Dermis microvascular lymphatic vessel endothelial cell (primary cell): ENCODE data around the gene CYP2E1. TPM values are rescaled to one million over a fixed set of nuclear protein-coding genes. Genes with fewer than 3 reads are reported as not detected.
"Not testable (repeated sequence)": the region's sequence is repeated elsewhere in the genome, so short reads cannot be mapped to it uniquely, and the experiment has no call there.

Experiments used
- DNase-seq, 2 donors: peaks; one replicate each; pipeline versions ENCODE4 v3.0.0 to v3.0.0-alpha.2; 2010; ENCODE audit warnings: low read depth in 2 of 2
- total RNA-seq: library from RNA; depleted of rRNA; stranded (reverse); fragments of >200 nt; gene quantifications from 2 replicates; pipeline ENCODE4 v1.2.1, GENCODE V29; 2014

Gene CYP2E1
- total RNA-seq, 1 donor from 2014 or later, result not detected

GRCh38 chr10:133528296-133528844, 1.2 kb downstream of the CYP2E1 start:
- no peak for DNase-seq

DNA sequence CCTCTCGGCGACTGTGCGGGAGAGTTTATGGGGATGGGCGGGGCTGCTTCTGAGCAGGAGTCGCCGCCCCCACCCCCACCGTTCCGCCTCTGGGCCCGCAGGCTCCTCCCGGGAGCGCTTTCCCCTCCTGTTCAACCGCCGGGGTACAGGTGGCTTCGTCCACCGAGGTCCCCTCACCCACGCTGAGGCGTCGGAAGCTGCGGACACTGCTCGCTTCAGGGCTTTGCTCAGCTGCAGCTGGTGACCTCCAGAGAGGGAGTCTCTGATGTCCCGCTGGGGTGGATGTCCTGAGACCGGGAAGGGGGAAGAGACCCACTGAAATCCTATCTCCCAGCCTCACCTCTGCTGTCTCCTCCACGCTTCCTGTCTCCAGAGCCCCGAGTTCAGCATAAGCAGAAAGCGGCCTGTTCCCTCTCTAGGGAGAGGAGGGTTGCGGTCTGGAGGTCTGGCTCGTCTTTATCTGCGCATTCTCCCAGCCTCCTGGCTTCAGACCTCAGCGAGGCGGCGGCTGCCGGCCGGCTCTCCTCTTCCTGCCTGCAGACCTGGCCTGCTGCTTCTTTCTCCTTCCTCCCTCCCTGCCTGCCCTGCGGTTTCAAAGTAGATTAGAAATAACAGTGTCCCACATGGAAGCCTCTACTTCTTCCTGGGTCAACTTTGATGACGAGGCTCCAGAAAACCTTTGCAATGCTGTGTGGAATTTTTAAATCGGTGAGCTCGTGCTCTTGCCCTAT, 1.8 kb downstream of the CYP2E1 start:
- no peak for DNase-seq

- DNase-seq, result no peak
These were observed 2.4 kb downstream of the CYP2E1 start for GRCh38 chr10:133529576-133529946.

- no peak for DNase-seq
These were observed 3.3 kb downstream of the CYP2E1 start for GRCh38 chr10:133530506-133530905.

DNA sequence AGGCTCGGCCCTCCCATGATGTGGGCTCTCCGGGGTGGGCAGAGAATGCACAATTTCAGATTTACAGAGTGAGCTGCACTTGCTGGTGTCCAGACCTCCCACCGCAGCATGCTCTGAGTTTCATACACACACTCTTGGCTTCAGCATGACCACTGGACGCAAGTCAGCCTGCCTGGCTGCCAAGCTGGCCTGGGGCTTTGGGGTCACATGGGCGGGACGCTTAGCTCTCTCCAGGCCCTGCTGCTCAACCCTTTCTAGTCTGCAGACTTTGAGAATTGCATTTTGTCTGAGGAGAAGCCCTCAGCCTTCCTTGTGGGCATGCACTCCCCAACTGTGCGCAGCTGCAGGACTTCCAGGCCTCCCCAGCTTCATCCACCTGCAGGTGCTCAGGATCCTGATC, 5.7 kb downstream of the CYP2E1 start:
- DNase-seq, result no peak

DNA sequence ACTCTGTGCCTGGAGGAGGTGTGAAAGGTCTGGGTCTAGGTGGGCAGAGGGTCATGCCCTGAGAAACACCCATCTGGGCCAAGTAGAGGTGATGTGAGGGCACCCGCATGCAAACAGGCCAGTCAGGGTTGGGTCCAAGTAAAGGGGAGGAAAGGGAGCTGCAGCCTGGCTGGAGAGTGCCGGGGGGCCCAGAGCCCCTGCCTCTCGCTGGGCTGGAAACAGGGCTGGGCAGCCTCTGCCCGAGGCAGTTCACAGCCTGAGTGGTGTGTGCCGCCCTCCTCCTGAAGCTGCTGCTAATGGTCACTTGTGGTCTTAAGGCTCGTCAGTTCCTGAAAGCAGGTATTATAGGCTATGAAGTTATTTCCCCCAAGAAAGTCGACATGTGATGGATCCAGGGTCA, 7.3 kb downstream of the CYP2E1 start:
- no peak for DNase-seq

DNA sequence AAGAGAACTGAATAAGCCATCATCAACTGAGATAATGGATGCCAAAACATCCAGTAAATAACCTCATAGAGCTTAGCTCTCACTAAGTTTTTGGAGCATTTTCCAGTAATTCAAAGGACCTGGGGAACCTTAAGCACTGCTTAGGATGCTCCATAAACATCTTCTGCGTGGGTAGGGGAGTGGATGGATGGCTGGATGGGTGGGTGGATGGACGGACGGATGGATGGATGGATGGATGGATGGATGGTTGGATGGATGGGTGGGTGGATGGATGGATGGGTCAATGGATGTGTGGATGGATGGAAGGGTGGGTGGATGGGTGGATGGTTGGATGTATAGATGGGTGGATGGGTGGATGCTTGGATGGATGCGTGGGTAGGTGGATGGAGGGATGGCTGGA, 9.0 kb downstream of the CYP2E1 start:
- no peak for DNase-seq

GRCh38 chr10:133537546-133538545, 10.7 kb downstream of the CYP2E1 start:
- peak; percentile 18 to 62 for DNase-seq

DNA sequence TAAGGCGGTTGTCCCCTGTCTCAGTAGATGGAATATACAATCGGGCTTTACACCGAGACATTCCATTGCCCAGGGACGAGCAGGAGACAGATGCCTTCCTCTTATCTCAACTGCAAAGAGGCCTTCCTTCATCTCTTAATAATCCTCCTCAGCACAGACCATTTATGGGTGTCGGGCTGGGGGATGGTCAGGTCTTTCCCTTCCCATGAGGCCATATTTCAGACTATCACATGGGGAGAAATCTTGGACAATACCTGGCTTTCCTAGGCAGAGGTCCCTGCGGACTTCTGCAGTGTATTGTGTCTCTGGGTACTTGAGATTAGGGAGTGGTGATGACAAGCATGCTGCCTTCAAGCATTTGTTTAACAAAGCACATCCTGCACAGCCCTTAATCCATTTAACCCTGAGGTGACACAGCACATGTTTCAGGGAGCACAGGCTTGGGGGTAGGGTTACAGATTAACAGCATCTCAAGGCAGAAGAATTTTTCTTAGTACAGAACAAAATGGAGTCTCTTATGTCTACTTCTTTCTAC, 14.3 kb downstream of the CYP2E1 start:
- DNase-seq, result not testable (repeated sequence)

- DNase-seq, result no peak
These were observed 17.3 kb downstream of the CYP2E1 start for GRCh38 chr10:133544506-133544905.

GRCh38 chr10:133554600-133554999, 27.4 kb downstream of the CYP2E1 start:
- no peak for DNase-seq

- no peak for DNase-seq
These were observed 28.4 kb downstream of the CYP2E1 start for GRCh38 chr10:133555521-133555920.

DNA sequence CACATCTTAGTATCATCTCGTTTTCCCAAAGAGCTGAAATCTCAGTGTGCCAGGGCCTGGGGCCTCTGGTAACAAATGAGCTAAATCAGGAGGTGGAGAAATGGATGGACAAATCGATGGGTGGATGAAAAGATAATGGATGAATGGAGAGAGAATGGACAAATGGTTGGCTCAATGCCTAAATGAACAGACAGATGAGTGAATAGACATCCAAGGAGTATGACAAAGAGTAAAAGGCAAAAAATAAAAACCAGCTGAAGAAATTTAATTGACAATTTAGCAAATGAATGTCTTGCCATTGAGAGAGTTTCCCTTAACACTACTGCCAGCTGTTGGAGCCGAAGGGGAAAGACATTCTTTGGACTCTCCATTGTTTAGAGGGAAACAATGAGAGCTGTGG, 30.2 kb downstream of the CYP2E1 start:
- peak in 1 of 2 donors; percentile 20 for DNase-seq

DNA sequence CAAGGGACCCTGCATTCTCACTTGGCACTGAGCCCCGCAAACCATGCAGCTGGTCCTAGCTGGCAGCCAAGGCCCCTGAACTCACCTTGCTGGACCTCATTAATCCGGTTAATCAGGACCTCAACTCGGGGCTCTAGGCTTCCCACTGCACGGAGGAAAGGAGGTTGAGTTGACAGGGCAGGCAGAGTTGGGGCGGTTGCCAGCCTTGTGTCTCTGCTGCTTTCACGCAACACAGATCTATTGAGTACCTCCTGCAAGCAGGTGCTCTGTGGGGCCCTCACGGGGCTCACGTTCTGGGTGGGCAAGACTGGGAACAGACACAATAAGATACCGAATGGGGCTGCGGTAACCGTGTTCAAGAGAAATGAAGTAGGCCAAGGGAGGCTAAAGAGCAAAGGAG, 32.1 kb downstream of the CYP2E1 start:
- no peak for DNase-seq

DNA sequence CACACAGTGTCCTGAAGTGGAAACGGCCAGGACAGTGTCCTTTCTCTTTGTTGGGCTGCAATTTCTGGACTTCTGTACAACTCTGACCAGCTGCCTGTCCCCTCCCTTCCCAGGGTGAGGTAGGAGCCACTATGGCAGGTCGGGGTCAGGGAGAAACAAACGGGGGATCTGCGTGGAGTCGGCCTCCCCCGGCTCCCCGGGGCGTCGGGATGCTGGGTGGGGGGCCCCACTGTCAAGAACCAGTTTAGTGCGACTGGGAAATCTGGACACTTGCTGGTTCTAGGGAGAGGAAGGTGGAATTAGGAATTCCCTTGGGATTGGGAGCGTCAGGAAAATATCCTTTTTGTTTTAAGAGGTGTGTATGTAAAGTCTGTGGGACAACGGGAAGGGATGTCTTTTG, 37.7 kb downstream of the CYP2E1 start:
- no peak for DNase-seq

- no peak for DNase-seq
These were observed 38.5 kb downstream of the CYP2E1 start, which contains the start of gene SYCE1 for GRCh38 chr10:133565441-133566294. TSS of gene SYCE1 (minus strand) at chr10:133565583. CDS start at chr10:133565529, 54 bp downstream.

- DNase-seq, result no peak
These were observed 40.0 kb downstream of the CYP2E1 start for GRCh38 chr10:133567119-133567518.

- DNase-seq, result no peak
These were observed 40.6 kb downstream of the CYP2E1 start for GRCh38 chr10:133567609-133568286.

- DNase-seq, result no peak
These were observed 41.1 kb downstream of the CYP2E1 start for GRCh38 chr10:133568287-133568614.

DNA sequence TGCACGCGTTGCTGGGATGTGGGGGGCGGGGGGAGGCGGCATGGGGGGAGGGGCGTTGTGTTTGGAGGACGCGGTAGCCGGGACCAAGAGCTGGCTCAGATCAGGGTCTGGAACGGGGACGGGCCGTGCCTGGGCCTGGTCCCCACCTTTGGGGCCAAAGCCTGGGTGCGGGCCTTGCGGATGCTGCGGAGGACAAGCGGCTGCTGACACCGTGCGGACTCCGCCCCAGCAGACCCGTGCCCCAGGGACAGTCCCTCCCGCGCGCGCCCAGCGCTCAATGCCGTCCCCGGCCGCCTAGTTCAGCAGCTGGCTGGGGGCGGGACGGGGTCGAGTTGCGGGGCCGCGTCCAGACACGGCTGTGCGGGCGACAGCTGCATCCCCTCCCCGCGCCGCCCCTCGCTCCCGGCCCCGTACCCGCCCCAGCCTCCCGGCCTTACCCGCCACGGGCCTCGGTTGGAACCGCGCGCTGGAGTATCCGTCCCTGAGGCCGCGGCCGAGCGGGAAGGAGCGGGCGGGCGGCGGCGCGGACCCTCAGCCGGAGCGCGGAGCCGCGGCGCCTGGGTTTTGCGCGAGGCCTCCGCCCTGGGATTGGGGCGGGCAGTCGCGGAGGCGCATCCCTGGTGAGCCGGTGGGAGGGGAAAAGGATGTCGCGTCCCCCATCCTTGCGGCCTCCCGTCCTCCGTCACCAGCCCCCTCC, 41.8 kb downstream of the CYP2E1 start:
- DNase-seq, result not testable (repeated sequence)
